ENCODE results near the gene ADD3. TPM values are rescaled to one million over a fixed set of nuclear protein-coding genes. Genes with fewer than 3 reads are reported as not detected.

The ADD3 gene
- total RNA-seq, 2 experiments from 2014 or later, result 273 to 302 TPM

- Histone ChIP-seq H3K4me1 (ENCODE audit: insufficient read depth, low read length) (peaks cover 21% of the 10 kb centered on the region), H3K27ac (ENCODE audit: low read depth in 1 of 2, low read length in 2 of 2) (no peak overlapping the region), H3K9me3 (ENCODE audit: control insufficient read depth in 1 of 2, insufficient read depth in 1 of 2, low read length in 2 of 2) (peaks cover 0 to 4% of the 10 kb centered on the region in 2 experiments), H3K4me3 (ENCODE audit: low read length) (no peak overlapping the region), H3K27me3 (ENCODE audit: control insufficient read depth in 1 of 2, insufficient read depth in 2 of 2, low read length in 2 of 2) (peaks cover 55 to 69% of the 10 kb centered on the region in 2 experiments), H3K36me3 (ENCODE audit: insufficient read depth, low read length) (no peaks in the 10 kb centered on the region)
- ChIA-PET CTCF (no interaction called here), POLR2A (no interaction called here)
- Mint-ChIP-seq H3K36me3 (ENCODE audit: low read depth) (no peaks in the 10 kb centered on the region), H3K4me3 (no peak overlapping the region), H3K27ac (no peak overlapping the region), H3K27me3 (peaks cover 84% of the 10 kb centered on the region), H3K4me1 (ENCODE audit: low read depth) (peaks cover 28% of the 10 kb centered on the region), H3K9me3 (no peaks in the 10 kb centered on the region)
- DNase-seq (no peak), ATAC-seq (ENCODE audit: poor library complexity) (peak; percentile 34)
- intact Hi-C loops (cut with DNase I, micrococcal nuclease), result no loop called here
- no peak for TF ChIP-seq CTCF (IDR thresholded peaks at IDR 0.05)
Observed at GRCh38 chr10:110170142-110170971, 162.6 kb downstream of the ADD3 start.

GRCh38 chr10:110171032-110171431, 163.2 kb downstream of the ADD3 start:
- Mint-ChIP-seq H3K4me3 (no peak overlapping the region), H3K27ac (no peak overlapping the region), H3K4me1 (ENCODE audit: low read depth) (peaks cover 28% of the 10 kb centered on the region), H3K27me3 (peaks cover 84% of the 10 kb centered on the region), H3K36me3 (ENCODE audit: low read depth) (no peaks in the 10 kb centered on the region), H3K9me3 (no peaks in the 10 kb centered on the region)
- Histone ChIP-seq H3K9me3 (ENCODE audit: control insufficient read depth in 1 of 2, insufficient read depth in 1 of 2, low read length in 2 of 2) (peaks cover 0 to 4% of the 10 kb centered on the region in 2 experiments), H3K4me3 (ENCODE audit: low read length) (no peak overlapping the region), H3K4me1 (ENCODE audit: insufficient read depth, low read length) (peaks cover 21% of the 10 kb centered on the region), H3K36me3 (ENCODE audit: insufficient read depth, low read length) (no peaks in the 10 kb centered on the region), H3K27me3 (ENCODE audit: control insufficient read depth in 1 of 2, insufficient read depth in 2 of 2, low read length in 2 of 2) (peaks cover 49 to 69% of the 10 kb centered on the region in 2 experiments), H3K27ac (ENCODE audit: low read depth in 1 of 2, low read length in 2 of 2) (no peak overlapping the region)
- POLR2A ChIA-PET, result no interaction called here
- peak in 1 of 14 experiments; percentile 11 for DNase-seq
- intact Hi-C loops (cut with DNase I, micrococcal nuclease), result no loop called here
- CTCF ChIA-PET, result no interaction called here
- peak; percentile 37 for ATAC-seq (ENCODE audit: poor library complexity)
- TF ChIP-seq CTCF (IDR thresholded peaks at IDR 0.05), result no peak

DNA sequence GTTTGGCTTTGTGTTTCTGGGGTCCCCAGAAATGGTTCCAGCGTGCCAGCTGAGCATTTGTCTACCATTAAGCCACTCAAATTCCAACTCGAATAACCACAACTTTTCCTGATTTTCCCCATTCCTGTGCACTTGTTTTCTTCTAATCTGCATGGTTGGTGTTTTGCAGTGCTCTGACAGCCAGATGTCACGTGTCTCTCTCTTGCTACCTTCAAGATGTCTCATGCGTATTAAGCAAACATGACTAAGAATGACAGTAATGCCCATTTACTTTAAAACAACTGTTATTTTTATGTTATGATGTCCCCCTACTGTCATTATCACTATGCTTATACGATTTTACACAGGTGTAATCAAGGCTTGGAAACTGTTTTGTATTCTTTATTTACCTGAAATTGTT, 164.4 kb downstream of the ADD3 start:
- H3K36me3 Mint-ChIP-seq (ENCODE audit: low read depth), result no peaks in the 10 kb centered on the region
- DNase-seq (no peak), ATAC-seq (ENCODE audit: poor library complexity) (no peak)
- POLR2A ChIA-PET, result interaction anchor here (0.6 kb wide), 1 partner anchor 140 kb away, joined by 3 read pairs; no protein-coding TSS in a partner anchor
- no peak overlapping the region for H3K27ac ChIP-seq (ENCODE audit: low read depth in 1 of 2, low read length in 2 of 2)
- no peaks in the 10 kb centered on the region for H3K9me3 Mint-ChIP-seq
- H3K4me3 ChIP-seq (ENCODE audit: low read length), result no peak overlapping the region
- H3K36me3 ChIP-seq (ENCODE audit: insufficient read depth, low read length), result no peaks in the 10 kb centered on the region
- TF ChIP-seq CTCF (IDR thresholded peaks at IDR 0.05), result no peak
- H3K4me3 Mint-ChIP-seq, result no peak overlapping the region
- peaks cover 0 to 4% of the 10 kb centered on the region in 2 experiments for H3K9me3 ChIP-seq (ENCODE audit: control insufficient read depth in 1 of 2, insufficient read depth in 1 of 2, low read length in 2 of 2)
- CTCF ChIA-PET, result interaction anchor here (1.1 kb wide), 1 partner anchor 34 kb away, joined by 3 read pairs; no protein-coding TSS in a partner anchor
- peaks cover 28% of the 10 kb centered on the region for H3K4me1 Mint-ChIP-seq (ENCODE audit: low read depth)
- peaks cover 21% of the 10 kb centered on the region for H3K4me1 ChIP-seq (ENCODE audit: insufficient read depth, low read length)
- no peak overlapping the region for H3K27ac Mint-ChIP-seq
- H3K27me3 ChIP-seq (ENCODE audit: control insufficient read depth in 1 of 2, insufficient read depth in 2 of 2, low read length in 2 of 2), result peaks cover 39 to 67% of the 10 kb centered on the region in 2 experiments
- intact Hi-C loops (cut with DNase I, micrococcal nuclease), result no loop called here
- peaks cover 86% of the 10 kb centered on the region for H3K27me3 Mint-ChIP-seq

All from CD4-positive, alpha-beta T cell (primary cell).